Measurements from ENCODE around the gene KRT85.

- TF ChIP-seq, protein P1, sequence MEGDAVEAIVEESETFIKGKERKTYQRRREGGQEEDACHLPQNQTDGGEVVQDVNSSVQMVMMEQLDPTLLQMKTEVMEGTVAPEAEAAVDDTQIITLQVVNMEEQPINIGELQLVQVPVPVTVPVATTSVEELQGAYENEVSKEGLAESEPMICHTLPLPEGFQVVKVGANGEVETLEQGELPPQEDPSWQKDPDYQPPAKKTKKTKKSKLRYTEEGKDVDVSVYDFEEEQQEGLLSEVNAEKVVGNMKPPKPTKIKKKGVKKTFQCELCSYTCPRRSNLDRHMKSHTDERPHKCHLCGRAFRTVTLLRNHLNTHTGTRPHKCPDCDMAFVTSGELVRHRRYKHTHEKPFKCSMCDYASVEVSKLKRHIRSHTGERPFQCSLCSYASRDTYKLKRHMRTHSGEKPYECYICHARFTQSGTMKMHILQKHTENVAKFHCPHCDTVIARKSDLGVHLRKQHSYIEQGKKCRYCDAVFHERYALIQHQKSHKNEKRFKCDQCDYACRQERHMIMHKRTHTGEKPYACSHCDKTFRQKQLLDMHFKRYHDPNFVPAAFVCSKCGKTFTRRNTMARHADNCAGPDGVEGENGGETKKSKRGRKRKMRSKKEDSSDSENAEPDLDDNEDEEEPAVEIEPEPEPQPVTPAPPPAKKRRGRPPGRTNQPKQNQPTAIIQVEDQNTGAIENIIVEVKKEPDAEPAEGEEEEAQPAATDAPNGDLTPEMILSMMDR (IDR thresholded peaks at IDR 0.05; ENCODE audit: borderline replicate concordance, extremely low read depth, low read length, poor library complexity, severe bottlenecking) = peak; percentile 25
- TF ChIP-seq EZH2 (IDR thresholded peaks at IDR 0.05; ENCODE audit: borderline replicate concordance, low read depth, low read length, severe bottlenecking) = no peak
These were observed 46.6 kb upstream of the KRT85 start for GRCh38 chr12:52413782-52414345.
